Measurements from ENCODE around the gene MSX2.

GRCh38 chr5:174725991-174726601 is 1.7 kb downstream of the MSX2 start:
- no peak for TF ChIP-seq YY1 (tag by site-specific recombination; IDR thresholded peaks at IDR 0.05)
- TF ChIP-seq, protein P1, sequence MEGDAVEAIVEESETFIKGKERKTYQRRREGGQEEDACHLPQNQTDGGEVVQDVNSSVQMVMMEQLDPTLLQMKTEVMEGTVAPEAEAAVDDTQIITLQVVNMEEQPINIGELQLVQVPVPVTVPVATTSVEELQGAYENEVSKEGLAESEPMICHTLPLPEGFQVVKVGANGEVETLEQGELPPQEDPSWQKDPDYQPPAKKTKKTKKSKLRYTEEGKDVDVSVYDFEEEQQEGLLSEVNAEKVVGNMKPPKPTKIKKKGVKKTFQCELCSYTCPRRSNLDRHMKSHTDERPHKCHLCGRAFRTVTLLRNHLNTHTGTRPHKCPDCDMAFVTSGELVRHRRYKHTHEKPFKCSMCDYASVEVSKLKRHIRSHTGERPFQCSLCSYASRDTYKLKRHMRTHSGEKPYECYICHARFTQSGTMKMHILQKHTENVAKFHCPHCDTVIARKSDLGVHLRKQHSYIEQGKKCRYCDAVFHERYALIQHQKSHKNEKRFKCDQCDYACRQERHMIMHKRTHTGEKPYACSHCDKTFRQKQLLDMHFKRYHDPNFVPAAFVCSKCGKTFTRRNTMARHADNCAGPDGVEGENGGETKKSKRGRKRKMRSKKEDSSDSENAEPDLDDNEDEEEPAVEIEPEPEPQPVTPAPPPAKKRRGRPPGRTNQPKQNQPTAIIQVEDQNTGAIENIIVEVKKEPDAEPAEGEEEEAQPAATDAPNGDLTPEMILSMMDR (tag by site-specific recombination; IDR thresholded peaks at IDR 0.05), result no peak
- no peak for TF ChIP-seq ZNF548 (tag by site-specific recombination; IDR thresholded peaks at IDR 0.05)
- TF ChIP-seq TCF7L2 (IDR thresholded peaks at IDR 0.05; ENCODE audit: borderline replicate concordance, low read depth, low read length), result peak; percentile 33; the same call in 1 of the 2 replicates
- no peak for TF ChIP-seq ZNF23 (tag by site-specific recombination; IDR thresholded peaks at IDR 0.05; ENCODE audit: borderline replicate concordance)
- TF ChIP-seq ZBTB48 (tag by site-specific recombination; IDR thresholded peaks at IDR 0.05), result no peak

Data from HEK293 (cell line).